Right atrium auricular region (tissue), 2 donors: ENCODE data around the gene MRLN. TPM values are rescaled to one million over a fixed set of nuclear protein-coding genes. Genes with fewer than 3 reads are reported as not detected.

Experiments
- DNase-seq: peaks from one replicate; pipeline ENCODE4 v3.0.0-alpha.2; 2019; ENCODE audit warnings: low spot score
- H3K27ac ChIP-seq, 2 donors: fragments of 200-600 bp; sonication (generic); 1 replicate in 1 of 2; 2 replicates in 1 of 2; pipeline ENCODE4 v1.5.1; 2016 to 2019
- H3K27me3 ChIP-seq, 2 donors: fragments of 200-600 bp; sonication (generic); one replicate each; pipeline versions ENCODE4 v1.5.1 to v1.6.0; 2017 to 2019
- H3K36me3 ChIP-seq: fragments of 200-600 bp; sonication (generic); one replicate; pipeline ENCODE4 v1.5.1; 2016
- H3K4me1 ChIP-seq, 2 donors: fragments of 200-600 bp; sonication (generic); one replicate each; pipeline versions ENCODE4 v1.5.1 to v1.6.0; 2017 to 2019
- H3K4me3 ChIP-seq, 2 donors: fragments of 200-600 bp; sonication (generic); 1 replicate in 1 of 2; 2 replicates in 1 of 2; pipeline ENCODE4 v1.5.1; 2017 to 2019; ENCODE audit warnings: mild to moderate bottlenecking in 1 of 2, moderate library complexity in 1 of 2
- H3K9me3 ChIP-seq, 2 donors: fragments of 200-600 bp; sonication (generic); one replicate each; pipeline ENCODE4 v1.5.1; 2019
- total RNA-seq, 2 donors: library from RNA; depleted of rRNA; stranded (reverse); fragments of >200 nt; gene quantifications; one replicate each; pipeline ENCODE4 v1.1.0, GENCODE V29; 2016
- TF ChIP-seq, protein P1 (sequence below), 2 donors: fragments of 200-600 bp; sonication (generic); IDR thresholded peaks; one replicate each; pipeline ENCODE4 v1.5.1; 2019; ENCODE audit warnings: antibody characterized with exemption in 2 of 2

MRLN gene
- total RNA-seq, 2 donors from 2014 or later = not detected

DNA sequence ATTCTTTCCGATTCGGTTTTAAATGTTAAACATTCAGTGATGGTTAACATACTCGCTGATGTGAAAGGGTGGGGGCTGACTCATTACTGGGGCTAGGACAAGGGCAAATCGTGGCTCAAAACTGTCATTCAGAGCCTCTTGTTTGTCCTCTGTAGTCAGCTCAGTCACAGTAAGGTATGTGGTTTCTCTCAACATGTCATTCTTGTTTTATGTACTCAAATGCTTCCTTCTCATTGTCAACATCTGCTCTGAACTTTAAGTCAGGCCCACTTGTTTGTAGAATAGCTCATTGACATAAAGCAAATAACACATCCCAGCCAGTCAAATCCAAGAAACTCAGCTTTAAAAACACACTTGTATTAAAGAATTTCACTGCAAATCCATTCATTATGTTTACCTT is 50.9 kb downstream of the MRLN start:
- H3K36me3 ChIP-seq = no peaks in the 10 kb centered on the region
- TF ChIP-seq, protein P1, sequence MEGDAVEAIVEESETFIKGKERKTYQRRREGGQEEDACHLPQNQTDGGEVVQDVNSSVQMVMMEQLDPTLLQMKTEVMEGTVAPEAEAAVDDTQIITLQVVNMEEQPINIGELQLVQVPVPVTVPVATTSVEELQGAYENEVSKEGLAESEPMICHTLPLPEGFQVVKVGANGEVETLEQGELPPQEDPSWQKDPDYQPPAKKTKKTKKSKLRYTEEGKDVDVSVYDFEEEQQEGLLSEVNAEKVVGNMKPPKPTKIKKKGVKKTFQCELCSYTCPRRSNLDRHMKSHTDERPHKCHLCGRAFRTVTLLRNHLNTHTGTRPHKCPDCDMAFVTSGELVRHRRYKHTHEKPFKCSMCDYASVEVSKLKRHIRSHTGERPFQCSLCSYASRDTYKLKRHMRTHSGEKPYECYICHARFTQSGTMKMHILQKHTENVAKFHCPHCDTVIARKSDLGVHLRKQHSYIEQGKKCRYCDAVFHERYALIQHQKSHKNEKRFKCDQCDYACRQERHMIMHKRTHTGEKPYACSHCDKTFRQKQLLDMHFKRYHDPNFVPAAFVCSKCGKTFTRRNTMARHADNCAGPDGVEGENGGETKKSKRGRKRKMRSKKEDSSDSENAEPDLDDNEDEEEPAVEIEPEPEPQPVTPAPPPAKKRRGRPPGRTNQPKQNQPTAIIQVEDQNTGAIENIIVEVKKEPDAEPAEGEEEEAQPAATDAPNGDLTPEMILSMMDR (IDR thresholded peaks at IDR 0.05) = no peak
- H3K4me3 ChIP-seq = no peak overlapping the region
- DNase-seq = no peak
- H3K27me3 ChIP-seq = no peaks in the 10 kb centered on the region
- no peaks in the 10 kb centered on the region for H3K4me1 ChIP-seq
- H3K9me3 ChIP-seq = no peaks in the 10 kb centered on the region
- no peak overlapping the region for H3K27ac ChIP-seq

DNA sequence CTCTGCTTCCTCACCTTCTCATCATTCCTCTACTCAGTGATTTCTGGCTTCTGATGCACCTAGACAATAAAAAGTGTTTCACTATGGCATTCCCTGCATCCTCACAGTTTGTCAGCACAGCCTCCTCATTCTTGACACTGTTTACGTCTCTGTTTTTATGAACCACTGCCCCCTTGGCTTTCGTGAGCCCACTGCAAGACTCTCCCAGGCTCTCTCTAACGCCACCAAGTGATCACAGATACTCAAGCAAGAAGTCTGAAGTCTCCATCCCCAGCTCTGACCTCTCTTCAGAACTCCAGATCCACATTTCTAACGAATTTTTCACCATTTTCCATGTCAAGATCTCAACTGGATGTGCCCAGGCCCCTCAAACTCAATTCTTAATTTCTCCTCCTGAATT is 52.5 kb downstream of the MRLN start:
- Histone ChIP-seq H3K9me3 (no peaks in the 10 kb centered on the region), H3K4me1 (no peaks in the 10 kb centered on the region), H3K27me3 (no peaks in the 10 kb centered on the region), H3K27ac (no peak overlapping the region), H3K4me3 (no peak overlapping the region), H3K36me3 (no peaks in the 10 kb centered on the region)
- DNase-seq = no peak
- TF ChIP-seq, protein P1 (IDR thresholded peaks at IDR 0.05) = no peak

DNA sequence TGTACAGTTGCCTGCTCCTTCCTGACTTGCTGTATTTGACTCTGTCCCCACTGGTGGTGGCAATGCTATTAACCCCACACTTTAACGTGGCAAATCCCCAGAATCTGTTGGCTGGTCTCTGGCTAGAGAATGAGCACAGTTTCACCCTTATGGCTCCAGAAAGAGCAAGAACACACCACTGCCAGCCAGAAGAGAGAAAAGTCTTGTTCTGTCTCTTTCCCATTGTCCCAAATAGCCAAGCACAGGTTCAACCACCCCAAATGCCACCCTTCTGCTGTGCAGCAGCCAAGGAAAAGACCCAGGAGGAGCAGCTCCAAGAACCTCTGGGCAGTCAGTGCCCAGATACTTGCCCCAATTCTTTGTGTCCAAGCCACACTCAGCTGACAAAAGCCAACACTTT is 54.9 kb downstream of the MRLN start:
- no peaks in the 10 kb centered on the region for H3K36me3 ChIP-seq
- TF ChIP-seq, protein P1 (IDR thresholded peaks at IDR 0.05) = no peak
- no peak overlapping the region for H3K27ac ChIP-seq
- H3K9me3 ChIP-seq = no peaks in the 10 kb centered on the region
- H3K27me3 ChIP-seq = no peaks in the 10 kb centered on the region
- no peak overlapping the region for H3K4me3 ChIP-seq
- no peaks in the 10 kb centered on the region for H3K4me1 ChIP-seq
- no peak for DNase-seq

DNA sequence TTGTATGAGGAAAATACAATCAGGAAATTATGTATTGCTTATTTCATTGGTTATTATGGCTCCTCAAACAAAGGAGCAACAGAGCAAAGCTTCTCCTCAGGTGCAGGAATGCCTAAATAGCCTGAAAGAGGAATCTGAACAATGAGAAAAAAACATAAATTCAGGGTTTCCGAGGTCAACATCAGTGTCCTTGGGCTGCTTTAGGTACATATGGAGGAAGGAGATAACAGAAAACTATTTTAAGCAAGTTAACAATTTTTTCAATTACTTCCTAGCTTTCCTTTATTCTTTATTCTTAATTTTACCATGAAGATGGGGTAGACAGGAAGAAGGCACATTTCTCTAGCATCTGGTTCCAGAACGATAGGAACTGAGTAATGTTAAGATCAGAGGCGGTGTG is 57.6 kb downstream of the MRLN start:
- Histone ChIP-seq H3K27ac (no peak overlapping the region), H3K9me3 (no peaks in the 10 kb centered on the region), H3K4me1 (no peaks in the 10 kb centered on the region), H3K4me3 (no peak overlapping the region), H3K27me3 (no peaks in the 10 kb centered on the region), H3K36me3 (no peaks in the 10 kb centered on the region)
- DNase-seq = no peak
- TF ChIP-seq, protein P1 (IDR thresholded peaks at IDR 0.05) = no peak

DNA sequence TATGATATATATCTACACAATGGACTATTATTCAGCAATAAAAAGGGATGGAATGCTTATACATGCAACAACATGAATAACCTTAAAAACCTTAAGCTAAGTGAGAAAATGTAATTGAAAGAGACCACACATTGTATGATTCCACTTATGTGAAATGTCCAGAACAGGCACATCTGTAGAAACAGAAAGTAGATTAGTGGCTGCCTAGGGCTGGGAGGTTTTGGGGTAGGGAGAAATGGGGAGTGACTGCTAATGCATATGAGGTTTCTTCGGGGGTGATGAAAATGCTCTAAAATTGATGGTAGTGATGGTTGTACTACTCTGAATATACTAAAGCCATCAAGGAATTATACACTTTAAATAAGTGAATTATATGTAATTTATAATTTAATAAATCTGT is 58.3 kb downstream of the MRLN start:
- H3K36me3 ChIP-seq = no peaks in the 10 kb centered on the region
- TF ChIP-seq, protein P1 (IDR thresholded peaks at IDR 0.05) = no peak
- H3K27ac ChIP-seq = no peak overlapping the region
- no peak overlapping the region for H3K4me3 ChIP-seq
- H3K4me1 ChIP-seq = no peaks in the 10 kb centered on the region
- H3K27me3 ChIP-seq = no peaks in the 10 kb centered on the region
- no peak for DNase-seq
- H3K9me3 ChIP-seq = no peaks in the 10 kb centered on the region

DNA sequence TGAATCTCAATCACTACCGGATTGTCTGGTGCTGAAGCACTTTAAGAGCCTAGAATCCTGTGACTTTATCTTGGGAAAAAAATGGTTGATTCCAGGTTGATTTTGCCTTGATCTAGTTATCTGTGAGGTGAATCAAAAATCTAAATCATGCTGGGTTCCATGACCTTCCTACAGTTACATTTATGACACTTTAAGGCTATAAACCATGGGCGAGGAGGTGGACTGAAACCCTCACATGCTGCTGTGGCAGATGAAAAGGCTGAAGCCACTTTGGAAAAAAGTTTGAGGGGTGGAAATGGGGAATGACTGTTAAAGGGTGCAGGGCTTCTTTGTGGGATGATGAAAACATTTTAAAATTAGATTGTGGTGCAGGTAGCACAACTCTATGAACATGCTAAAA is 61.1 kb downstream of the MRLN start:
- no peaks in the 10 kb centered on the region for H3K9me3 ChIP-seq
- no peaks in the 10 kb centered on the region for H3K36me3 ChIP-seq
- TF ChIP-seq, protein P1 (IDR thresholded peaks at IDR 0.05) = no peak
- no peaks in the 10 kb centered on the region for H3K27me3 ChIP-seq
- no peak overlapping the region for H3K27ac ChIP-seq
- no peak overlapping the region for H3K4me3 ChIP-seq
- no peaks in the 10 kb centered on the region for H3K4me1 ChIP-seq
- DNase-seq = no peak
